HG03354 (cell line): Measurements from ENCODE around the gene RAB15.
A peak's percentile ranks its signal among the peaks of the same experiment; 100 is the strongest.

ENCODE experiments used
- ATAC-seq: cut with Tn5 transposase; IDR thresholded peaks from one replicate; pipeline ENCODE4 v1.9.1; 2021; ENCODE audit warnings: mild to moderate bottlenecking; ENCODE audit not compliant: unreplicated experiment, poor library complexity, severe bottlenecking

Gene RAB15

DNA sequence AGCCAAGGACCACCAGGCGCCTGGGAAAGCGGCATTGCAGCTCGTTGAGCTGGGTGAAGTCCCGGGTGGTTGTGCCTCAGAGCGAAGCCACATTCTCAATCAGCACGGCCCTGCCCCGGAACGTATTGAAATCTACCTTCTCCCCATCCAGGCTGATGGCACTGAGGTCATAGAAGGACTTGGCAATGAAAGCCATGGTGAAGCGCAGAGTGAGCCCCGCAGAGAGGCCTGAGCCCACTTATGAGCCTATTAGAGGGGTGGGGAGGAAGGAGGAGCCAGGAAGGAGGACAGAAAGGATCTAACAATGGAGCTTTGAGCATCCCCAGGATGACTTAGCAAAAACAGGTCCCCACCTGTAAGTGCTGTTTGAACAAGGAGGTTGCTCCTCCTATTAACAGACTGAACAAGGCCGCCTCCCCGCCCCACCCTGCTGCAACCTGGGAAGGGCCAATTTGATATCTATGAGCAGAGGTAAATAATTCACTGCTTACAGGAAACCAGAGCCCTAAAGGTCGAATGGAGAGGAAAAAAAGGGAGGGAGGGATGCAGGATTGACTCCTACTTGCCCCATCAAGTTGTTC is 29.5 kb downstream of the RAB15 start, which contains the start of gene GPX2:
GPX2 (minus strand) TSS at position 215 of the 581 bp plus-strand sequence; CDS start at position 196, 19 bp downstream.
- ATAC-seq, result no peak

DNA sequence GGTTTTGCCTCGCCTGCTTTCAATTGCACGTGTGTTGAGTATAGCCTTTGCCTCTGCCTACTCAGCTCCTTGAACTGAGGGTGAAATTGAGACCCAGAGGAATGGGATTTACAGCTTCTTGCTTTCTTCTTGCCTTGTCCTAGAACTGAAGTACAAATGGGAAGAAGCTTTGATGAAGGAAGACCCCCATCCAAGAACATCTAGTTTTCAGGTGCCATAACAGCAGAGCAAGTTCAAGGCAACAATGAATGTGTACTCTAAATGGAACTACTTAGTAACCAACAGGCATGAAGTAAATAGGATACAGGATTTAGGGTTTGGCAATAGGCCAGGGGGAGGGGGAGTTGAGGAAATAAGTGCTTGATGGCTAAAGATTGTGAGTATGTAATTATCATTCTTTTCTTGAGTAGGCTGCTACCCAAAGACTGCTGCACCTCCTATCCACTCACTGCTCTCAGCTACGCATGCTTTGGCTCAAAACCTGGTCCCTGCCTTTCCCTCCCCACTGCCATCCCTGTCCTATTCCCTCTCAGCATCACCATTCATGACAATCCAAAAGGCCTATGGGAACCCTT is 31.7 kb downstream of the RAB15 start:
- no peak for ATAC-seq

- ATAC-seq, result no peak
These were observed 32.3 kb downstream of the RAB15 start for GRCh38 chr14:64939817-64940190.

GRCh38 chr14:64938972-64939816 is 32.9 kb downstream of the RAB15 start:
- ATAC-seq, result no peak

DNA sequence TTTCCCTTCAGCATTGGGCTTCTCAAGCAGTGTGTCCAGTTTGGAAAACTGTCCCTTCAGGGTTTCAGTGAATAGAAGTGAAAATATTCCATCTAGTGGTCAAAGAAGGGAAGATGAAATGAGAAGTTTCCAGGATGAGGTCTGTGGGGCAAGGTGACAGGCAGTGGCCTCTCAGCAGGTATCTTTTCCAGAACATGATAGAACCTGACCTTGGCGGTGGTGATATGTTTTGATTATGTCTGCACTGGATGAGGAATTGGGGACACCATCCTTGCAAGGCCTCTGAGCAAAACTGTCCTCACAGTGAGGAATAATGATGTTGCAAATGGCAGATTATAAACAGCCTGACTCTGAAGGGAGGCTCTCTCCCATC is 34.3 kb downstream of the RAB15 start:
- ATAC-seq, result no peak

DNA sequence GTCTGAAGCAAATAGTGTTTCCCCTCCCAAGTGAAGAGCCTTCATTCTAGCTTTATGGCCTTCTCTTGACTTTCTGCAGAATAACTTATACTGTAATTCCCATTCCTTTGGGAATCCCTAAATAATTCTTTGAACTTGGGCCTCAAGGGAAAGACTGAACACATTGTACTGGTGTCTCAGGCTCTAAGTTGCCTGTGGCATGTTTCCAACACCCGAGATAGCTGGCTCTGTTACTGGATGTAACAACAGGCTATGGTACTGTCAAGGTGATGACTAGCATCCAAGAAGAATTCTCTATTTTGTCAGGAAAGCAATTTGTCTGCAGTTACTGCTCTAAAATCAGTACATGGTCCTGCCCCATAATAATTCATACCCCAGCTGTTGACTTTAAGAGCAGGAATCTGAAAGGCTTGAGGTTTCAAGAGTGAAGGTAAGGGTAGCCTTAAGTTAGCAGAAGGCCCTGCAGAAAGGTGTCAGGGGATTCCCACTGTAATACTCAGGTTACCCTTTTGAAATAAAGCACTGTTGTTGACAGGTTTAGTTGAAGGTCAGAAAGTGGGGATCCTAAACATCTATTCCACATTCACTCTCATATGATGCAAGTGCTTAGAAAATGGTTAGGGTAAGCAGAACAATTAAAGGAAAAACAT is 34.8 kb downstream of the RAB15 start:
- no peak for ATAC-seq

DNA sequence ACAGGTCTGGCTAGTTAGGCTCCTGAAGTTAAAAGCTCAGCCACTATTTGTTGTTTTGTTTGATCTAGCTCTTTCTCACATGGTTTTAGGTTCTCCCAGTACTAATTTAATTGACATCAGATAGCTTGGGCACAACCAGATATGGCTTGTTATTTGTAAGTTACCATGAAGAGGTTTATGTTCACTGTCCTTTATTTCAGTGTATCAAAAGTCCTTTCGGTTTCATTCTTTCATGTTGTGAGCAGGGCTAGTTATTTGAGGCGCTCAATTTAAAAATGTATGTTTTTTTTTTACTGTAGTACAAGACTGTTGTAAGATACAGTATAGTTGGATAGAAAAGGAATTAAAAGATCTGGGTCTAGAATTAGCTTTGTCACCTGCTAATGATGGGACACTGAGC is 36.6 kb downstream of the RAB15 start:
- no peak for ATAC-seq

DNA sequence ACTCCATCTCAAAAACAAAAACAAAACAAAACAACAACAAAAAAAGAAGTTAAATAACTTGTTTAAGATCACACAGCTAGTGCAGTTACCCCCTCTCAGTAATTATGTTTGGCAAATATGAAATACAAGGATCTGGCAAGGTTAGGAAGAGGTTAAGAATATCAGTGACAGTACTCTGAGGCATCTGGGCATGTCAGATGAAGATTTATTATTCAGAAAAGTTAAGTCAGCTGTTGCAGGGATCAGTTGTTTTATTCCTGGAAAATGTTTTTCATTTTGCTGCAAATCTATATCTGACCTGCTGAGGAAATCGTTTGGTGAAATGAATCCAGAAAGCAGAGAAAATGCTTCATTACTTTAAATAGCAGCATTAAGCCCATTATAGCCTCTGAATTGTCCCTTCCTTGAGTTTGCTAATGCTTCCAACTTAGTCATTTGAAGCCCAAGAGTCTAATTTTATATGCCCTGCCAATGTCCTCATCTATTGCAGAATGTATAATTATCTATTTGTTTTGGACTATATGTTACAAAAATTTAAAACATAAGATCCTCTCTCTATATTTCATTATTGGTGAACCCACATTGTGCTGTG is 37.7 kb downstream of the RAB15 start:
- ATAC-seq, result no peak

- no peak for ATAC-seq
These were observed 39.9 kb downstream of the RAB15 start for GRCh38 chr14:64932231-64932630.

- no peak for ATAC-seq
These were observed 41.0 kb downstream of the RAB15 start for GRCh38 chr14:64931123-64931522.

DNA sequence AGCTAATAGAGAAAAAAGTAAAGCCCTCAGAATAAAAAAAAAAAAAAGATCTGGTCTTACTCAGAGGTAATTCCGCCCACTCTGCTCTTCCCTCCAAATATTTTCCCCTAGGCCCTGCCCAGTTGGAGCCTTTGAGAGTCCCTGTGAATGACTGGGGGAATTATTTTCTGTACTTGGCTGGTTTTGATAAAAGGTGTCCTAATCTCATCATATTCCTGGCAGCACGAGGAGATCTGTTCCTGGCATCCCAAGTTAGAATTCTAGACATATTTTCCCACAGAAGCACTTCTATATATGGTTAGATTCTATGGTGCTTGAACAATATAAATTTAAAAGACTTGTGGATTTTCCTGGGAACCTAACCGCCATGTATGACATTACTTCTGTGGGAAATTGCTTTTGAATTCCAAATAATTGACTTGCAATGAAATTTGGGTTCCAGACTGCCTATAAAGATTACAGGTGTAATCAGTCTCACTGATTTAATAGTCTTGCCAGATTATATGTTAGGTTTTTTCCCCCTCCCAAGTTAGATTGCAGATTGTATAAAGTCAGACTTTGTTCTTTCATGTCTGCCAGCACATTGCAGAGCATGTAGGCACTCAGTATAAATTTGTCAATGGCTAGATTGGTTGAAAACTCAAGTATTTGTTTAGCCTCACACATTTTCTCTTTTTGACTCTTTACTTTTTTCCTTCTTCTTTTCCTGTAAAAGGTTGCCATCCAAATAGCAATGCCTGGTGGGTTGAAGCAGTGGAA is 41.9 kb downstream of the RAB15 start:
- no peak for ATAC-seq

GRCh38 chr14:64929014-64929359 is 43.1 kb downstream of the RAB15 start:
- ATAC-seq, result no peak

DNA sequence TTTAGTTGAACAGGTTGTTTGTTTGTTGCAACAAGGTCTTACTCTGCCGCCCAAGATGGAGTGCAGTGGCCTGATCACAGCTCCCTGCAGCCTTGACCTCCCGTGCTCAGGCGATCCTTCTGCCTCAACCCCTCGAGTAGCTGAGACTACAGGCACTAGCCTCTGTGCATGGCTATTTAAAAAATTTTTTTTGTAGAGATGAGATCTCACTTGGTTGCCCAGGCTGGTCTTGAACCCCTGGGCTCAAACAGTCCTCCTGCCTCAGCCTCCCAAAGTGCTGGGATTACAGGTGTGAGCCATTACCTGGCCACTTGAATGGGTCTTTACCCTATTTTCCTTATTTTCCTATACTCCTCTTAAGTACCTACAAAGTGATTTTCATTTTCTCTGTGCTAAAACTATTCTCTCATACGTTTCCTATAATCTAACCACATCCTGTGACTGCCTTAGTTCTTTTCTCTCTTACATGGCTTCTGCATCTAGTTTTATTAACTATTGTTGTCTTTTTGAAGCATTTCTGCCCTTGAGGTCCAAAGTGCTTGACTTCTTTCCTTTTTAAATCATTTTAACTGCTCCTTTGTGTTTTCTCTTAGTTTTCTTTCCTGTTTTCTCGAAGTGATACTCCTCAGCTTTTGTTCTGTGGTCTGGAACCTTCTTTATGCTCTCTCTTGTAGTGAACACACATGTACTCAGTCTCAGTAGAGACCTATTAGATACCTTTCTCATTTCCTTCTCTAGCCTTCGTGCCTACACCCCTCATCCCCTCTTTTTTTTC is 43.7 kb downstream of the RAB15 start:
- ATAC-seq, result peak; percentile 69

DNA sequence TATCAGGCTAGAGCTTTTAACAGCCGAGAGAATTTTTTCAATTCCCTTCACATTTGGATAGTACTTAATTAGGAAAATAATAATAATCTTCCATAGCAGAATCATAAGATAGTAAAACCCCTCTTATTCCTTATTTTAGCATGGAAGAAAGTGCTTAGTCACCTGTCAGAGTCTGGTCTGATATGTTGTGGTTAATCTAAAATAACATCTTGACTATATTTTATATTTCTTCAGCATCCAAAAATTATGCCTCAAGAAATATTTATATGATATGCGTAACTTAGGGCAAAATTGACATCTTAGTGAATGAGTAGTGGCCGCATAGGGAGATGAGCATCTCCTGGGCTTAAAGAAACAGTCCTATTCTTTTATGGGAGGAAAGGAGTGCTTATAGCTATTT is 45.1 kb downstream of the RAB15 start:
- no peak for ATAC-seq

DNA sequence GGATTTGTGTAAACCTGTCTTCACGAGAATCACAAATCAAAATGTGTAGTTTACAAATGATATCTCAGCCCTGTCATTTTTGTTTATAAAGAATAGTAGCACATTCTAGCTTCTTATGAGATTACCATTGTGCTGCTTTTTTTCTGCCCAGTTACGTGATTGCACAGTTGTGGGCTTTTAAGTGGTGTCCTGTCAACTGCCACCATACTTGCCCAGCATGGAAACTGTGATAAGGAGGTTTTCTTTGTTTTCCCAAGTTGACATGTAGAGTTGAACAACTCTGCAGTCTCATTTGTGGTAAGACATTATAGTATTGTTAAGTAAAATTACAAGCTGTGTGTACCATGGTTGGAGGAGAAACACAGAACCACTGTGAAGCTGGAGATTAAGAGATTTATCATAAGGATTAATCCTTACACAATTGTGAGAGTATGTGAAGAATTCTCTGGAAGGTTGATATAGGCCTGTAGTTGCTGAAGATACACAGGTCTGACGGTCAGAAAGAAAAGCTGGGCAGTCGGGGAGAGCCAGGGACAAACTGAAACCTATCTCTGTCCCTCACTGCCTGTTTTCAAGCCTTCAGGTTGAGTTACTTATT is 45.6 kb downstream of the RAB15 start:
- ATAC-seq, result no peak

DNA sequence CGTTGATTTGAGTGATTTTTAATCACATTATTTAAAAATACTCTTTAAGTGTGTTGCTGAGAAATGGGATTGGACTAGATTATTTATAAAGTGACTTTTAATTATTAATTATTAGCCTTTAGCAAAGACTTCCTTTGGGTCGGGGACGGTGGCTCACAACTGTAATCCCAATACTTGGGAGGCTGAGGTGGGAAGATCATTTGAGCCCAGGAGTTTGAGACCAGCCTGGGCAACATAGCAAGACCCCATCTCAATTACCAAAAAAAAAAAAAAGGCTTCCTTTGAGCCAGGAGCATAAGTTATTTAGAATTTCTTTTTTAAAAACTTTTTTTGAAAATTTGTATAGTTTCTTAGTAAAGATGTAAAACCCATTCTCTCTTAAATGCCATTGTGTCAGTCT is 49.1 kb downstream of the RAB15 start:
- no peak for ATAC-seq

- no peak for ATAC-seq
These were observed 51.7 kb downstream of the RAB15 start for GRCh38 chr14:64920465-64920864.

- ATAC-seq, result no peak
These were observed 52.5 kb downstream of the RAB15 start for GRCh38 chr14:64919618-64920017.

GRCh38 chr14:64919215-64919614 is 52.9 kb downstream of the RAB15 start:
- no peak for ATAC-seq
